ENCODE measurements around the gene HAPLN3. TPM values are rescaled to one million over a fixed set of nuclear protein-coding genes. Genes with fewer than 3 reads are reported as not detected.
A peak's percentile ranks its signal among the peaks of the same experiment; 100 is the strongest.

Gene HAPLN3
- total RNA-seq, 1 experiment from 2014 or later, result 42.4 TPM

GRCh38 chr15:88897142-88897455 lies 1.8 kb upstream of the HAPLN3 start:
- no peak overlapping the region for H4K5ac ChIP-seq (ENCODE audit: insufficient read length, low read depth, low read length)
- H3K14ac ChIP-seq (ENCODE audit: insufficient read depth, low read length), result no peak overlapping the region
- H3K4ac ChIP-seq (ENCODE audit: low read depth, low read length), result no peak overlapping the region
- H3T11ph ChIP-seq (ENCODE audit: low read length), result no peak overlapping the region
- H3K23me2 ChIP-seq (ENCODE audit: insufficient read length, low read depth, low read length, poor library complexity, severe bottlenecking), result peaks cover 18% of the 10 kb centered on the region
- H3K9me3 ChIP-seq (ENCODE audit: control insufficient read depth, low read depth, low read length), result no peaks in the 10 kb centered on the region
- no peak overlapping the region for H2BK5ac ChIP-seq (ENCODE audit: insufficient read length, low read length)
- H3K4me1 ChIP-seq (ENCODE audit: insufficient read depth, low read length), result peaks cover 12% of the 10 kb centered on the region
- H3K23ac ChIP-seq (ENCODE audit: insufficient read length, low read depth, low read length), result no peak overlapping the region
- H3K56ac ChIP-seq (ENCODE audit: insufficient read length, low read depth, low read length), result no peak overlapping the region
- no peak overlapping the region for H3K4me2 ChIP-seq (ENCODE audit: insufficient read depth, insufficient read length, low read length)
- no peak overlapping the region for H3K27ac ChIP-seq (ENCODE audit: insufficient read length, low read depth, low read length)
- Mint-ChIP-seq H3K4me3 (no peak overlapping the region), H3K36me3 (ENCODE audit: insufficient read depth in 1 of 3, low read depth in 3 of 3) (peaks cover 30 to 64% (median 49%) of the 10 kb centered on the region in 3 experiments), H3K9me3 (no peaks in the 10 kb centered on the region), H3K27ac (peak overlapping the region in 1 of 3 experiments; percentile 85; a peak in 2 of 7 replicates), H3K4me1 (peaks cover 30 to 62% of the 10 kb centered on the region in 2 experiments), H3K27me3 (ENCODE audit: low read depth) (peaks cover 9% of the 10 kb centered on the region)
- H2BK15ac ChIP-seq (ENCODE audit: low read depth, low read length), result no peak overlapping the region
- no peaks in the 10 kb centered on the region for H3K27me3 ChIP-seq (ENCODE audit: insufficient read depth, low read length)
- H2BK12ac ChIP-seq (ENCODE audit: insufficient read length, low read depth, low read length), result no peak overlapping the region
- H4K91ac ChIP-seq (ENCODE audit: insufficient read length, low read depth, low read length), result no peak overlapping the region
- H2AK5ac ChIP-seq (ENCODE audit: insufficient read length, low read length), result no peak overlapping the region
- no CpG with 5 or more reads among the region's 8 CpGs for WGBS (ENCODE audit: extremely low coverage, insufficient read length, low lambda C conversion rate)
- H4K20me1 ChIP-seq (ENCODE audit: control insufficient read depth, insufficient read depth, insufficient read length), result no peaks in the 10 kb centered on the region
- no peaks in the 10 kb centered on the region for H3K79me1 ChIP-seq (ENCODE audit: insufficient read depth, low read depth, low read length, poor library complexity, severe bottlenecking)
- no peak overlapping the region for H2AFZ ChIP-seq (ENCODE audit: low read length)
- H3K9ac ChIP-seq (ENCODE audit: extremely low read depth, insufficient read length, low read length), result no peak overlapping the region
- no peak overlapping the region for H3K18ac ChIP-seq (ENCODE audit: insufficient read length, low read depth, low read length)
- no peak overlapping the region for H4K8ac ChIP-seq (replicated peaks; ENCODE audit: insufficient read length, low read depth, low read length)
- no peak for DNase-seq
- H2BK120ac ChIP-seq (ENCODE audit: low read depth, low read length, poor library complexity, severe bottlenecking), result no peak overlapping the region
- H2BK20ac ChIP-seq (ENCODE audit: low read depth, low read length, poor library complexity, severe bottlenecking), result no peak overlapping the region
- TF ChIP-seq CTCF (conservative IDR thresholded peaks at IDR 0.05), result no peak
- no peaks in the 10 kb centered on the region for H3K79me2 ChIP-seq (ENCODE audit: insufficient read depth, low read length)
